Pancreas (tissue), 10 donors: Measurements from ENCODE around the gene SMOC2. TPM values are rescaled to one million over a fixed set of nuclear protein-coding genes. Genes with fewer than 3 reads are reported as not detected.

Experiments used
- ATAC-seq, 4 donors: fragments of 200-7000 bp; cut with Tn5 transposase; one replicate each; pipeline versions ENCODE4 v1.8.0 to v1.9.1; 2020; ENCODE audit warnings: mild to moderate bottlenecking in 4 of 4, moderate library complexity in 4 of 4
- DNase-seq, 6 donors: peaks; one replicate each; pipeline ENCODE4 v3.0.0-alpha.2; 2020
- FAIRE-seq: peaks from 2 replicates; lab custom pipeline; 2012; peaks lifted over from hg19 to GRCh38; lab: Jason Lieb, UNC
- H3K27ac ChIP-seq, 4 donors: fragments of 200-600 bp; sonication (generic); 1 replicate in 3 of 4; 2 replicates in 1 of 4; pipeline versions ENCODE4 v1.5.0 to v1.8.0; 2020
- H3K27me3 ChIP-seq, 4 donors: fragments of 200-600 bp; one replicate each; pipeline ENCODE4 v1.8.0; 2021
- H3K36me3 ChIP-seq, 3 donors: fragments of 200-600 bp; sonication (generic) in 1 of 3; one replicate each; pipeline versions ENCODE4 v1.5.0 to v1.8.0; 2020 to 2021
- H3K4me1 ChIP-seq, 3 donors: fragments of 200-600 bp; one replicate each; pipeline ENCODE4 v1.8.0; 2021
- H3K4me3 ChIP-seq, 4 donors: fragments of 200-600 bp; sonication (generic) in 2 of 4; one replicate each; pipeline versions ENCODE4 v1.5.0 to v1.8.0; 2020 to 2021
- H3K9me3 ChIP-seq, 4 donors: fragments of 200-600 bp; one replicate each; pipeline ENCODE4 v1.8.0; 2021
- CTCF ChIP-seq, 4 donors: fragments of 200-600 bp; sonication (generic) in 3 of 4; IDR thresholded peaks; one replicate each; pipeline versions ENCODE4 v1.5.0 to v1.8.0; 2021; ENCODE audit warnings: antibody characterized with exemption in 4 of 4
- WGBS, 2 donors: extraction: QIAGEN DNeasy Blood & Tissue Kit; methylation state at CpG; one replicate each; pipeline ENCODE4 v1.1.7; 2013; 5-methylcytosine and 5-hydroxymethylcytosine counted together
- intact Hi-C, 3 donors: fragments of 100-400 bp; cut with DNase I; formaldehyde crosslinking; loops; one replicate each; pipeline versions ENCODE4 v1.11.1 to v1.14.2; 2022
- polyA plus RNA-seq, 2 donors: library from polyadenylated mRNA; stranded (reverse); fragments of 200-250 nt; gene quantifications; one replicate each; pipeline ENCODE4 v1.2.3, GENCODE V29; 2013
- total RNA-seq, 6 donors: library from RNA; stranded (reverse); fragmentation: NEBNext Ultra II Directional in 4 of 6; extraction: Animal tissue kit (Norgen Biotek cat#: 25700) in 4 of 6; gene quantifications; one replicate each; pipeline versions ENCODE4 v1.2.1 to v1.2.4, GENCODE V29; 2021 to 2023
- donor health status: healthy with polysubstance abuse.
- donor health status: DM: no; HTN: no; CAD: no; lungs with moderate emphysema.
- donor health status: DM: no; HTN: no; CAD: no.
- donor health status: control.
- donor health status: control.
- donor health status: Bipolar disorder and iron deficiency.
- donor health status: DM: yes; HTN: yes; CAD: no.
- donor health status: DM: no; HTN: no; CAD: no.
- donor health status: DM: no; HTN: no; CAD: no.
- donor health status: DM: yes; HTN: yes; CAD: no.

Gene SMOC2
- total and polyA plus RNA-seq, 8 donors, result 2.5 to 18.4 (median 6.5) TPM

DNA sequence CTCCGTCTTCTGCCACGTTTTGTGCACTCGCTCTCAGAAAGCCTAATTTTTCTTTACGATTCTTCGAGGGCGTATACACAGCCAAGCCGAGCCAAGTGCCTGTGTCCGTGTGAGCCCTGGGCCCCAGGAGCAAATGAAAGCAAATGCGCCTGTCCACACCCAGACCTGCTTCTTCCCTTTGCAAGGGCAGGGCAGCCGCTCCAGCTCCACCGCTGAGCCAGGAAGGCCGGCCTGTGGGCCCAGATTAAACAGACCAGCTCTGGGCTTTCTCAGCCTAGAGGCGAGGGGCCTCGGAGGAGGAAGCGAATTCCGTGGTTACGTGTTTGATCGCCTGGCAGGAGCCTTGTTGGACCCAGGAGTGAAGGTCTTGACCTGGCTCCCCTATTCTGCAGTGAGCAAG is 184.6 kb downstream of the SMOC2 start:
- WGBS, 2 donors, result 87 to 89% methylated on average over 18 of the region's 18 CpGs

GRCh38 chr6:168626046-168626602 is 185.1 kb downstream of the SMOC2 start:
- no peaks in the 10 kb centered on the region for H3K36me3 ChIP-seq
- no peak for TF ChIP-seq CTCF (IDR thresholded peaks at IDR 0.05)
- no peaks in the 10 kb centered on the region for H3K9me3 ChIP-seq
- 85 to 90% methylated on average over 19 of the region's 19 CpGs for WGBS, 2 donors
- DNase-seq (no peak), ATAC-seq (no peak), FAIRE-seq (no peak)
- no peaks in the 10 kb centered on the region for H3K27me3 ChIP-seq
- no peak overlapping the region for H3K4me3 ChIP-seq
- no peaks in the 10 kb centered on the region for H3K4me1 ChIP-seq
- intact Hi-C loops, result no loop called here
- H3K27ac ChIP-seq, result no peak overlapping the region

More for the DNA sequence above, 184.6 kb downstream of the SMOC2 start:
- Histone ChIP-seq H3K27ac (no peak overlapping the region), H3K4me3 (no peak overlapping the region), H3K4me1 (no peaks in the 10 kb centered on the region), H3K9me3 (no peaks in the 10 kb centered on the region), H3K27me3 (no peaks in the 10 kb centered on the region), H3K36me3 (no peaks in the 10 kb centered on the region)
- intact Hi-C loops, result no loop called here
- FAIRE-seq (no peak), DNase-seq (no peak), ATAC-seq (no peak)
- TF ChIP-seq CTCF (IDR thresholded peaks at IDR 0.05), result no peak

DNA sequence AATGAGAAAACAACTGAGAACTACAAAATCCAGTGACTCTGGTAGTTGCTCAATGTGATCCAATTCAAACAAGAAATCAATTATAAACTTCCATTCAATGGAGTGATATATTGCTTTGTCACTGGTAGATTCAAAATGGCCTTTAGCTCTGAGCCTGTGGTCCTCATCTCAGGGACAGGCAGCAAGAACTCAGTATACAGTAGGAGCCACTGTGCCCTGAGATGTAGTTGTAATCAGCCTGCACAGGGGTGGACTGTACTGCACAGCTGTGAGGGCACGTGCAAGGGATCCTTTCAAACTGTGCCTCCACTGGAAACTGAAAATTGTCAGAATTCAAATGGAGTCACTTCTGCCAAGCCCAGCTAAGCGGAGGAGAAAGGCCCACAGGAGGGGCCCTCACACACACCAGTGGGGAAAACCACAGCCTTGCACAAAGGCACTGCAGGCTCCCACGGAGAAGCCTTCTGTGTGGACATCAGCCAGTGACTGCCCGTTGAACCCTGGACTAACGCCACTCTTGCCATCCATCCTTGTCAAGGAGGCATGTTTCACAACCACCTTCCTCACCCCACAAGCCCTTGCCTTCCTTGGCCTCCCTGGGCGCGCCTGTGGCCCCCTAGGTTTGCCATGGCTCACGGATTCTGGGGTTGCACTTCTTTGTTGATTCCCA is 186.7 kb downstream of the SMOC2 start:
- TF ChIP-seq CTCF (IDR thresholded peaks at IDR 0.05), result no peak
- 80 to 89% methylated on average over 8 of the region's 8 CpGs for WGBS, 2 donors
- Histone ChIP-seq H3K9me3 (no peaks in the 10 kb centered on the region), H3K27ac (no peak overlapping the region), H3K36me3 (no peaks in the 10 kb centered on the region), H3K4me3 (no peak overlapping the region), H3K4me1 (no peaks in the 10 kb centered on the region), H3K27me3 (no peaks in the 10 kb centered on the region)
- intact Hi-C loops, result no loop called here
- FAIRE-seq, result no peak
- ATAC-seq, result no peak
- DNase-seq, result no peak

GRCh38 chr6:168628176-168628553 is 187.2 kb downstream of the SMOC2 start:
- no peak overlapping the region for H3K4me3 ChIP-seq
- 66 to 80% methylated on average over 6 of the region's 6 CpGs for WGBS, 2 donors
- no peaks in the 10 kb centered on the region for H3K27me3 ChIP-seq
- no peaks in the 10 kb centered on the region for H3K36me3 ChIP-seq
- FAIRE-seq (no peak), DNase-seq (no peak), ATAC-seq (no peak)
- intact Hi-C loops, result no loop called here
- no peak overlapping the region for H3K27ac ChIP-seq
- no peaks in the 10 kb centered on the region for H3K4me1 ChIP-seq
- no peaks in the 10 kb centered on the region for H3K9me3 ChIP-seq
- no peak for TF ChIP-seq CTCF (IDR thresholded peaks at IDR 0.05)

- DNase-seq (no peak), ATAC-seq (no peak), FAIRE-seq (no peak)
- H3K27ac ChIP-seq, result no peak overlapping the region
- no peak overlapping the region for H3K4me3 ChIP-seq
- 84 to 87% methylated on average over 19 of the region's 19 CpGs for WGBS, 2 donors
- H3K36me3 ChIP-seq, result no peaks in the 10 kb centered on the region
- intact Hi-C loops, result no loop called here
- H3K27me3 ChIP-seq, result no peaks in the 10 kb centered on the region
- H3K9me3 ChIP-seq, result no peaks in the 10 kb centered on the region
- no peak for TF ChIP-seq CTCF (IDR thresholded peaks at IDR 0.05)
- H3K4me1 ChIP-seq, result no peaks in the 10 kb centered on the region
Observed at GRCh38 chr6:168628732-168629245, 187.8 kb downstream of the SMOC2 start.
